ENCODE measurements around the gene CHRM5. TPM values are rescaled to one million over a fixed set of nuclear protein-coding genes. Genes with fewer than 3 reads are reported as not detected.
A peak's percentile ranks its signal among the peaks of the same experiment; 100 is the strongest.

Gene CHRM5
- total RNA-seq, 1 experiment from 2014 or later: not detected

DNA sequence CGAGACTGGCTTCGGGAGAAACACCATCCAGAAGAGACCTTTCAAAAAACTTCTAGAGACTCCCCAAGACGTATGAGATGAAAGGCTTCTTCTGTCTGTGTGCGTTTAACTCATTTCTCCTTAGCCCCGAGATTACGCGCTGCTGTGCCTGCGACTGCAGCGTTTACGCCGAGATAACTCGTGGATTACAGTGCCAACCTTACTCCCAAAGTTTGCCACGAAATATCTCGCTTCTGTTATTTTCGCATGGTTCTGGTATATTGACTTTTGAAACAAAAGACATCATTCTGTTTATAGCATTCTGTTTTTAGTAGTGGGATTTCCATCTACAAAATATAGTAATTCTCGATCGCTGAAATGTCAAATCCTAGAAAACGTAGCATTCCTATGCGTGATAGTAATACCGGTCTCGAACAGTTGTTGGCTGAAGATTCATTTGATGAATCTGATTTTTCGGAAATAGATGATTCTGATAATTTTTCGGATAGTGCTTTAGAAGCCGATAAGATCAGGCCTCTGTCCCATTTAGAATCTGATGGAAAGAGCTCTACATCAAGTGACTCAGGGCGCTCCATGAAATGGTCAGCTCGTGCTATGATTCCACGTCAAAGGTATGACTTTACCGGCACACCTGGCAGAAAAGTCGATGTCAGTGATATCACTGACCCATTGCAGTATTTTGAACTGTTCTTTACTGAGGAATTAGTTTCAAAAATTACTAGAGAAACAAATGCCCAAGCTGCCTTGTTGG lies 134.1 kb downstream of the CHRM5 start:
- TF ChIP-seq EZH2 (IDR thresholded peaks at IDR 0.05; ENCODE audit: low read depth): no peak
- Histone ChIP-seq H3K27me3 (ENCODE audit: insufficient read depth, low read depth) (no peaks in the 10 kb centered on the region), H3K79me2 (ENCODE audit: low read depth) (peaks cover 43% of the 10 kb centered on the region), H3K4me3 (peak overlapping the region; percentile 70), H2AFZ (peak overlapping the region; percentile 95), H3K36me3 (ENCODE audit: low read depth) (no peaks in the 10 kb centered on the region), H3K9me2 (ENCODE audit: insufficient read depth) (no peaks in the 10 kb centered on the region), H3K4me1 (replicated peaks; ENCODE audit: insufficient read depth) (peaks cover 19% of the 10 kb centered on the region), H3K9me3 (ENCODE audit: insufficient read depth, low read depth) (no peaks in the 10 kb centered on the region), H3K4me2 (peak overlapping the region; percentile 83), H4K20me1 (ENCODE audit: insufficient read depth) (no peaks in the 10 kb centered on the region), H3F3A (ENCODE audit: insufficient read depth, low read depth) (no peaks in the 10 kb centered on the region), H3K27ac (peak overlapping the region; percentile 65)
- no peak for DNase-seq
- ChIA-PET POLR2A (ENCODE audit: unreplicated experiment) (interaction anchor here (0.7 kb wide), 1 partner anchor 831 kb away, joined by 4 read pairs; no protein-coding TSS in a partner anchor), CTCF (interaction anchor here (0.6 to 1.4 kb wide), 2 partner anchors 8 to 266 kb away, joined by 3 to 4 read pairs; no protein-coding TSS in a partner anchor)
- intact Hi-C loops (cut with micrococcal nuclease; ENCODE audit: unreplicated experiment): loop anchor here (2.0 to 10.0 kb wide), 3 partner anchors 232 to 822 kb away; partner anchors contain the start of genes LPCAT4 and SLC12A6
- BruUV-seq (replicated peaks): TSS peak; percentile 72

DNA sequence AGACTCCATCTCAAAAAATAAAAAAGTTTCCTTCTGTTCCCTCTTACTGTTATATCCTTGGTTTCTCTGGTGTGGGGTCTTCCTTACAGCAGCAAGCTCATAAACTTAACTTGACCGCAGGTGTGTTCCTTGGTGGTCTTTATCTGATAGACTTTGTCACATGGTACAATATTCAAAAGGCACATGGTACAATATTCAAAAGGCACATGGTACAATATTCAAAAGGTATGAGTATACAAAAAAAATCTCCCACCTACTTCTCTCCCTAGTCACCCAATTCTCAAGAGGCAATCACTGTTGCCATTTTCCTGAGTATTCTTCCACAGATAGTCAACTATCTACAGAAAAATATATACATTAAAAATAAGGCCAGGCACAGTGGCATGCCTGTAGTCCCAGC lies 138.1 kb downstream of the CHRM5 start:
- H4K20me1 ChIP-seq (ENCODE audit: insufficient read depth): no peaks in the 10 kb centered on the region
- intact Hi-C loops (cut with micrococcal nuclease; ENCODE audit: unreplicated experiment): loop anchor here (10.0 kb wide), 2 partner anchors 228 to 818 kb away; partner anchors contain the start of gene SLC12A6
- peaks cover 17% of the 10 kb centered on the region for H3K79me2 ChIP-seq (ENCODE audit: low read depth)
- no peaks in the 10 kb centered on the region for H3F3A ChIP-seq (ENCODE audit: insufficient read depth, low read depth)
- no peaks in the 10 kb centered on the region for H3K9me3 ChIP-seq (ENCODE audit: insufficient read depth, low read depth)
- no peaks in the 10 kb centered on the region for H3K36me3 ChIP-seq (ENCODE audit: low read depth)
- BruUV-seq (replicated peaks): no TSS peak
- no peak overlapping the region for H3K4me3 ChIP-seq
- DNase-seq: no peak
- no peak overlapping the region for H2AFZ ChIP-seq
- H3K9me2 ChIP-seq (ENCODE audit: insufficient read depth): no peaks in the 10 kb centered on the region
- H3K4me1 ChIP-seq (replicated peaks; ENCODE audit: insufficient read depth): peaks cover 9% of the 10 kb centered on the region; the same call in 1 of the 2 replicates
- CTCF ChIA-PET: no interaction called here
- no peak overlapping the region for H3K27ac ChIP-seq
- no peak for TF ChIP-seq EZH2 (IDR thresholded peaks at IDR 0.05; ENCODE audit: low read depth)
- TF ChIP-seq, protein P1, sequence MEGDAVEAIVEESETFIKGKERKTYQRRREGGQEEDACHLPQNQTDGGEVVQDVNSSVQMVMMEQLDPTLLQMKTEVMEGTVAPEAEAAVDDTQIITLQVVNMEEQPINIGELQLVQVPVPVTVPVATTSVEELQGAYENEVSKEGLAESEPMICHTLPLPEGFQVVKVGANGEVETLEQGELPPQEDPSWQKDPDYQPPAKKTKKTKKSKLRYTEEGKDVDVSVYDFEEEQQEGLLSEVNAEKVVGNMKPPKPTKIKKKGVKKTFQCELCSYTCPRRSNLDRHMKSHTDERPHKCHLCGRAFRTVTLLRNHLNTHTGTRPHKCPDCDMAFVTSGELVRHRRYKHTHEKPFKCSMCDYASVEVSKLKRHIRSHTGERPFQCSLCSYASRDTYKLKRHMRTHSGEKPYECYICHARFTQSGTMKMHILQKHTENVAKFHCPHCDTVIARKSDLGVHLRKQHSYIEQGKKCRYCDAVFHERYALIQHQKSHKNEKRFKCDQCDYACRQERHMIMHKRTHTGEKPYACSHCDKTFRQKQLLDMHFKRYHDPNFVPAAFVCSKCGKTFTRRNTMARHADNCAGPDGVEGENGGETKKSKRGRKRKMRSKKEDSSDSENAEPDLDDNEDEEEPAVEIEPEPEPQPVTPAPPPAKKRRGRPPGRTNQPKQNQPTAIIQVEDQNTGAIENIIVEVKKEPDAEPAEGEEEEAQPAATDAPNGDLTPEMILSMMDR (conservative IDR thresholded peaks at IDR 0.05): no peak
- no peak overlapping the region for H3K4me2 ChIP-seq
- no peaks in the 10 kb centered on the region for H3K27me3 ChIP-seq (ENCODE audit: insufficient read depth, low read depth)
- POLR2A ChIA-PET (ENCODE audit: unreplicated experiment): no interaction called here

DNA sequence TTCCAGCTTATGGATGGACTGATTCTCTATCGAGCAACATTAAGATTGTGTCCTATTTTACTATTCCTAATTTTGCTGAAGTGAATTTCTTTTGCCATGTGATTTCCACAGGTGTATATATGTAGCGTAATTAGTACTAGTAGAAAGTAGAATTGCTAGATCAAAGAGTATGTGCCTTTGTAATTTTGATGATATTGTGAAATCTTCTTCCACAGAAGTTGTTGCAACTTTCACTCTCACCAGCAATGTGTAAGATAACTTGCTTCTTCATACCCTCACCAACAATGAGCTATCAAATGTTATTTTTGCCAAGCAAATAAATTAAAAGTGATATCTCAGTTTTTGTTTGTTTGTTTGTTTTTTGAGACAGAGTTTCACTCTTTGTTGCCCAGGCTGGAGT lies 139.0 kb downstream of the CHRM5 start:
- TF ChIP-seq, protein P1 (conservative IDR thresholded peaks at IDR 0.05): no peak
- no peak for DNase-seq
- no peak overlapping the region for H3K4me3 ChIP-seq
- no peaks in the 10 kb centered on the region for H3K36me3 ChIP-seq (ENCODE audit: low read depth)
- H2AFZ ChIP-seq: no peak overlapping the region
- H3K9me2 ChIP-seq (ENCODE audit: insufficient read depth): no peaks in the 10 kb centered on the region
- peaks cover 12% of the 10 kb centered on the region; the same call in 1 of the 2 replicates for H3K79me2 ChIP-seq (ENCODE audit: low read depth)
- H3K4me2 ChIP-seq: no peak overlapping the region
- no TSS peak for BruUV-seq (replicated peaks)
- no peaks in the 10 kb centered on the region for H3F3A ChIP-seq (ENCODE audit: insufficient read depth, low read depth)
- CTCF ChIA-PET: no interaction called here
- H3K9me3 ChIP-seq (ENCODE audit: insufficient read depth, low read depth): no peaks in the 10 kb centered on the region
- no peaks in the 10 kb centered on the region for H4K20me1 ChIP-seq (ENCODE audit: insufficient read depth)
- peaks cover 9% of the 10 kb centered on the region; the same call in 1 of the 2 replicates for H3K4me1 ChIP-seq (replicated peaks; ENCODE audit: insufficient read depth)
- intact Hi-C loops (cut with micrococcal nuclease; ENCODE audit: unreplicated experiment): loop anchor here (10.0 kb wide), 2 partner anchors 227 to 817 kb away; partner anchors contain the start of gene SLC12A6
- POLR2A ChIA-PET (ENCODE audit: unreplicated experiment): no interaction called here
- no peak overlapping the region for H3K27ac ChIP-seq
- H3K27me3 ChIP-seq (ENCODE audit: insufficient read depth, low read depth): no peaks in the 10 kb centered on the region

Data from PC-9 (cell line).